ENCODE results near the gene EMC6.

EMC6 gene

GRCh38 chr17:3712811-3713463 lies 44.3 kb downstream of the EMC6 start:
- no peak for DNase-seq

GRCh38 chr17:3715296-3715695 lies 46.7 kb downstream of the EMC6 start:
- no peak for DNase-seq

- DNase-seq, result no peak
Observed at GRCh38 chr17:3718201-3718600, 49.6 kb downstream of the EMC6 start.

- no peak for DNase-seq
Observed at GRCh38 chr17:3719265-3719664, 50.7 kb downstream of the EMC6 start.

Data from HCEC 1CT (cell line).